CD4-positive, alpha-beta T cell treated with Interleukin-6 at 100 ng/mL for 8 hours (primary cell): Measurements from ENCODE around the gene CKB.
A peak's percentile ranks its signal among the peaks of the same experiment; 100 is the strongest.

Source experiments
- DNase-seq: peaks from one replicate; pipeline ENCODE4 v3.0.0-alpha.2; 2020; ENCODE audit warnings: mixed read lengths, low spot score

The CKB gene

DNA sequence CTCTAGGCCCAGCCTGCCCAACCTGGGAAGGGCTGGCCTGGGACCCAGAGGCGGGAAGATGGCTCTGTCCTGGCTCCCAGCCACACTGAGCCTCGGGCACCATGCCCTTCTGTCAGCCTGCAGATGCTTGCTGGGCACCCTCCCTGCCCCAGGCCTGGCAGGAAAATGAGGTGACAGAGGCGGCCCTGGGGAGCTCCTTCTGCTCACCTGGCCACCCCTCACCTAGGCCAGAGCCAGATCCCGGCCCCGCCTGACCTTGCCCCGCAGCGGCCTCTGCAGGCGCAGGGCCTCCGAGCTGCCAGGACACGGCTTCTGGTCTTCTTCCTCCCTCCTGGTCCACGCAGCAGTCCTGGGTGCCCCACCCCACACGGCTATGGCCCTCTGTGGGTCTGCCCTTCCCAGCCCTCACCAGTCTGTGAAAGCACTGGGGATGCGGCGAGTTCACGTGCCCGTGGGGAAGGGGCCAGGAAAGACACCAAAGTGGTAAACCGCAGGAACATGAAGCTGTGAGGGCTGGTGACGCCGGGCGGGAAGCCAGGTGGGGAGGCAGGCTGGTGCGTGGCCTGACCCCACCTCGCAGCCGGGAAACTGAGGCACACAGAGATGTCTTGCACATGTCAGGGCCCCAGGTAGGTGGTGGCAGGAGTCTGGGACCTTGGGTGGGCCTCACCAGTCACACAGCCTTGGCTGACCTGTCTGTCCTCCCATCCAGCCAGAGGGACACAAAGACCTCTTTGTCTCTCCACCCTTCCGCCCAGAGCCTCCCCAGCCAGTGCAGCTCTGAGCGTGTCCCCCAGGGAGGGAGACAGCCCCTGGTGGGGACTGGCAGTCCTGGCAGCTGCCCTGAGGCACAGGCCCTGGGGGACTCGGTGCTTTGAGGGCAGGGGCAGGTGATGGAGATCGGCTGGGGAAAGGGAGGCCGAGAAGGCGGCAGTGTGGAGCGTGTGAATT lies 27.0 kb upstream of the CKB start:
- DNase-seq: no peak

DNA sequence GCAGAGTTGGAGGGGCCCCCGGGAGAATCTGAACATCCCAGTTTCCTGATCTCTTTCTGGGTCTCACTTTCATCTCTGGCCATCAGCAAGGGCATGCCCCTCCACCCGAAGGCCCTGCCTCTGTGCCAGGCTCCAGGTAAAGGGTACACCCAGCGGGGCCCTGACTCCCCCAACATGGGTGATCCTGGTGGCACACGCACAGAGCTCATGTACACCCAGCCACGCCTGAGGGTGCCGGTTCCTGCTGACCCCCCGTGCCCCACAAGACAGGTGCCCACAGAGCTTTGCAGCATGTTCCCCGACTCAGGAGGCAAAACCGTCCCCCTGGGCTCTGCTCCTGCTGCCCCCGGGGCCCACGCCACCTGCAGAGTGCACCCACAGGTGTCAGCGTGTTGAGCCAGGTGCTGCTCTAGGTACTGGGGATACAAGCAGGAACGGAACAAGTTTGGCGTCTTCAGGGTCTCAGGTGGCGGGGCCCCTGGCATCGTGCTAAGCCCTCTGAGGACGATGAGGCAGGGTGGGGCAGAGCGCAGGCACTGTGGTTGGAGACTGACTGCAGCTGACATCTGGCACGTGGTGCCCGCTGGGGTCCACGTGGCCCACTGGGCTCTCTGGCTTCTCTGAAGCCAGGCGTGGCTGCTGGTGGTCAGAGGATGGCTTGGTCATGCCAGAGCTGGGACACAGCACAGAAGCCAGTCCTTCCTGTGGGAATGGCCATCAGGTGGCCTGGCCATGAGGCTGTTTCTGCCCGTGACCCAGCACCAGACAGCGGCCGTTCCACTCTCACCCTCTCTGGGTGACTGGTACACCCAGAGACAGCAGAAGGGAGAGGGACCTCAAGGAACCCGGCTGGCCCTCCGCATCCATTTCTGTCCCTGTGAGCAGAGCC lies 26.1 kb upstream of the CKB start:
- DNase-seq: no peak

GRCh38 chr14:103547941-103548462 lies 25.4 kb upstream of the CKB start:
- DNase-seq: no peak

DNA sequence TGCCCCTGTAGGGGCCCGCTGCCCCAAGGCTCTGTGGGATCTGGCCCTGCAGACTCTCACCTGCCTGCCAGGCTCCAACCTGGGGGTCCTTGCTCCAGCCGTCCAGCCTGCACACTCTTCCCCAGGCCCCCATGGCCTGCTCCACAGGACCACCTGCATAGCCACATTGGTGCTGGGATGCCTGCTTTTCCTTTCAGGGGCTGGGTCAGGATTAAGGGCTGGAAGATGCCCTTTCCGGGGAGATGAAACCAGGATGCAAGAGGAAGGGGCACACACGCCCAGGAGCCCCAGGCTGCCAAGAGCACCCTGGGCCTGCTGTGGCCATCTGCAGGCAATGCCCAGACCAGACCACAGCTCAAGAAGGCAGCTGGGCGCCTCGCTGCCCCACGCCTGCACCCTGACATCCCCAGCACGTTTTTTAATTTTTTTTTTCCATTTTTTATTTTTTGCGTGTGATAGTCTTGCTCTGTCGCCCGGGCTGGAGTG lies 24.9 kb upstream of the CKB start:
- no peak for DNase-seq

DNA sequence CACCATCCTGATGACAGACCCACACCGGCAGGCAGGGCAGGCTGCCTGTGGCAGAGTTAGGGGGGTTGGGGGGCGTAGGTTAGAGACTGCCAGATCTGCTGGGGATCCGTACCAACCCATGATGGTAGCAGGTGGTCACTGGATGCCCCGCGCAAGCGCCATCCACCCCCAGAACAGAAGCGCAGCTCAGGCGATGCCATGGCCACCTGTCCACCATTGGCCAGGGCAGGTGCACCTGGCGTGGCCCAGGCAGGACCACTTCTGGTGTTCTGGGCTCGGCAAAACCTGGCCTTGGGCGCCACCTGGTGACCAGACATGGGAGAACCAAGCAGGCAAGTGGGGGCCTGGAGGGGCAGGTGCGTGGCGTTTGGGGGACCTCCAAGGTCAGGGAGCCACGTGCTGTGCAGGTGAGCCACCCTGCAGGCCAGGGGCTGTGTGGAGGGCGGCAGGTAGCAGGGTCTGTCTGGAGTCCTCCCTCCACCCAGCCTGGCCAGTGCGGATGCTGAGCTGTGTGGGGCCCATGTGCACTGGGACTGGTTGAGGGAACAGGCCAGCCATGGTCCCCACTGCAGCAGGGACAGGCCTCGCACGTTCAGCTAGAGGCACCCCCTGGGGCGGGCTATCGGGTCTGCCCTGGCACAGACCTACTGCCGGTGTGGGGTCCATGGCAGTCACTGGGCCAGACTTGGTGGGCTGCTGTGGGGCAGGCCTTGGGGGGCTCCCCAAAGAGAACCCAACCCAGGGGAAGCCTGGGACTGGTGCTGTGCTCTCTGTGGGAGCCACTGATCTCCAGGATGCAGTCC lies 24.2 kb upstream of the CKB start:
- DNase-seq: peak; percentile 70

DNA sequence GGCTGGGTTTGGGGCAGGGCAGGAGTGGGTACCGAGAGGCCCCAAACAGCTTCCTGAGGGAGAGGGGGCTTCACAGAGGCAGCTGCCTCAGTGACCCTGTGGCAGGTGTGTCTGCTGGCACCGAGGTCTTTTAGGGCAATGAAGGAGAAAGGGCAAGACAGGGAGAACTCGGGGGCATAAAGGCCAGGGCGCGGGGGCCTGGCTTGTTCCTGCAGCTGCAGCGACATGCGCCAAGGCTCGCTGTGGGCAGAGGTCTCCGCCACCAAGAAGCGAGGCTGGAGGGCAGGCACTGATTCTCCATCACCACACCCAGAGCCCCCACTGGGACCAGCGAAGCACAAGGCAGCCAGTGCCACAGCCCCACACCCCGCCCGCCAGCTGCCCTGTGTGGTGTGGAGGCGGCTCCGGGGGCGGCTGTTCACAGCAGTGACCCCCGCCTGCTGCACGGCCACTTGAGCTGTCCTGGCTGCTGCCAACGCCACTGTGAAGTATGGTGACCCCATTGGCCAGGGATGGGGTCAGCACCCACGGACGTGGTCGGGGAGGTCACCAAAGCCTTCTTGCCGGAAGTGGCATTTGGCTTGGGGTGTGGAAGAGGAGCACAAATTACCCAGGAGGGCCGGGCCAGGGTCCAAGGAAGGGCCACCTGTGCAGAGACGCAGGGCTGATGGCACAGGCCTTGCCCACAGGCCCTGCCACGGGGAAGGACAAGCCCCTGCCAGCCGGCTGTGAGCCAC lies 23.5 kb upstream of the CKB start:
- DNase-seq: no peak

GRCh38 chr14:103545219-103545914 lies 22.7 kb upstream of the CKB start:
- no peak for DNase-seq

DNA sequence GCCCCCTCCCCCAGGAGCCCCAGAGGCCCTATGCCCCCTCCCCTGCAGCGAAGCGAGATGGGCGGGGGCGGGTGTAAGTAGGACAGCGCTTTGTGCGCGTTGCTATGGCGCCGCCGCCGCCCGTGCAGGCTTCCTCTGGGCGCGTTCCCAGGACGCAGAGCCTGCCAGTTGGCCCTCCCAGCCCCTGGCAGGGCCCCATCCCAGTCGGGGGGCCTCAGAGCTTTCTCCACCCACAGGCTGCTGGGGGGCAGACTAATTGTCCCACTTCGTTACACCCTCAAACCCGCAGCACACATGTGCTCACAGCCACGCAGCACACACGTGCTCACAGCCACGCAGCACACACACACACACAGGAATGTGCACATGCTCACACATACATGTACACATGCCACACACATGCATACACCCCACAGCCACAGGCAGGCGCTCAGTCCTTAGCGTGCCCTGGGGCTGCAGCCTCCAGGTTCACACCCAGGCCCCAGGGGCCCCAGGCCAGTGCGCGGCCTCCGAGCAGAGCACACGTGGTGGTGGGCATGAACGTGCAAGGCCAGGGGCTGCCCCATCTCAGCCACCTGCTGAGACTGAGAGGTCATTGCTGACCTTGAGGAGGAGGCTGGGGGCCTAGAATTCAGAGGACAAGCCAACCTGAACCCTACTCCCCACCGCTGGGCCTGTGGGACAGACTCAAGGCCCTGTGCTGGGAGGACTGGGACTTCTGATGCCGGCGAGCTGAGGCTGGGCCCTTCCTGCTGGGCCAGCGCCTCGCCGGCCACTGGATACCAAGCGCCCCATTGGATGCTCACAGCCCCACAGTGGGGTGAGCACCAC lies 22.0 kb upstream of the CKB start:
- no peak for DNase-seq

GRCh38 chr14:103543721-103544387 lies 21.2 kb upstream of the CKB start:
- no peak for DNase-seq

DNA sequence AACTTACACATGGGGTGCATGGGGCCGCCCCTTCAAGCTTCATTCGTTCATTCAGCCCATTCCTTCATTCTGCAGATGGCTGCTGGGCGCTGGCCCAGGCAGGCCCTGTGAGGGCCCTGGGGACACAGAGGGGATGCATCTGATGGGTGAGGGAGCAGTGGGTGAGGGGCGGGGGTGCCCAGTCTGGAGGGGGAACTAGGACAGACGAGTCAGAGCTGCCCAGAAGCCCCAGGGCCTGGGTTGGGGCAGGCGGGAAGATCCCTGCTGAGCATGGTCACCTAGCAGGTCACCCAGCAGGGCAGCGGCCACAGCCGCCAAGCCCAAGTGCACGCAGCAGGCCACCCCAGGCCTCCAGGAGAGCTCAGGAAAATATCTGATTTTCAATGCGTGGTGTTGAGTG lies 20.5 kb upstream of the CKB start:
- DNase-seq: no peak

- no peak for DNase-seq
Measured at GRCh38 chr14:103542605-103543088, 20.0 kb upstream of the CKB start.

DNA sequence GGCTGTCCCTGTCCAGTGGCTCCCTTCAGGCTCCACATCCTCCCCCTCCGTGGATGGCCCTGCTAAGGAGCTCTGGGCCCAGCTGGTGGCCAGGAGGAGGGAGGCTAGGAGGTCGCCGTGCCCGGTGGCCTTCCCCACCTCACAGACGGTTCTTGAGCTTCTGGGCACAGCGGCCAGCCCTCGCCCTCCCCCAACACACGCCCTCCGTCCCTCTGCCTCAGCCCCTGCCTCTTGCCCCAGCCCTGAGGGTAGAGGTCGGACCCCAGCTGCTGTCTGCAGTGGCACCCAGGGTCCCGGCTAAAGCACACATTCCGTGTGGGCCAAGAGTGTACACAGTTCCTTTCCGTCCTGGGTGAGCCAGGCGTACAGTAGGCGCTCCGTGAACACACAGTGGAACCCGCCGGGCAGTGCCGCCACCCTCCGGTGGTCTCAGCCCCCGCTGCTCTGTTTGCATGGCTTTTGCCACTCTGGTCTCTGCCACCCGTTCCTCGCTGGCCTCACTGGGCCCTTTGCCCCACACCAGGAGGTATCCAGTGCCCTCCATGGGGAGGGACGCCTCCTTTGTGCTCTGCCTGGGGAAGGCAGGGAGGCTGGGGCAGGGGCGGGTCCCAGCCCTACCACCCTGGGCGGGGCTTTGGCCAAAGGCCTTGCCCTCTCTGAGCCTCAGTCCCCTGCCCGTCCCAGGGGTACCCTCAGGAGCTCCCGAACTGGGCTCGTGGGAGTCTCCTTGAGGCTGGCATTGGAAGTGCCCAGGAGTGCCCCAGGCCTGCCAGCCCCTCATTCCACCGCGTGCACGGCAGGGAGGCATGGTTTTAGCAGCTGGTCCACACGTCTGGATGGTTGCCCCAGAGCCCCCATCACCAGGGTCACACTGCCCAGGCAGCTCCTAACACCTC lies 19.3 kb upstream of the CKB start:
- DNase-seq: no peak

DNA sequence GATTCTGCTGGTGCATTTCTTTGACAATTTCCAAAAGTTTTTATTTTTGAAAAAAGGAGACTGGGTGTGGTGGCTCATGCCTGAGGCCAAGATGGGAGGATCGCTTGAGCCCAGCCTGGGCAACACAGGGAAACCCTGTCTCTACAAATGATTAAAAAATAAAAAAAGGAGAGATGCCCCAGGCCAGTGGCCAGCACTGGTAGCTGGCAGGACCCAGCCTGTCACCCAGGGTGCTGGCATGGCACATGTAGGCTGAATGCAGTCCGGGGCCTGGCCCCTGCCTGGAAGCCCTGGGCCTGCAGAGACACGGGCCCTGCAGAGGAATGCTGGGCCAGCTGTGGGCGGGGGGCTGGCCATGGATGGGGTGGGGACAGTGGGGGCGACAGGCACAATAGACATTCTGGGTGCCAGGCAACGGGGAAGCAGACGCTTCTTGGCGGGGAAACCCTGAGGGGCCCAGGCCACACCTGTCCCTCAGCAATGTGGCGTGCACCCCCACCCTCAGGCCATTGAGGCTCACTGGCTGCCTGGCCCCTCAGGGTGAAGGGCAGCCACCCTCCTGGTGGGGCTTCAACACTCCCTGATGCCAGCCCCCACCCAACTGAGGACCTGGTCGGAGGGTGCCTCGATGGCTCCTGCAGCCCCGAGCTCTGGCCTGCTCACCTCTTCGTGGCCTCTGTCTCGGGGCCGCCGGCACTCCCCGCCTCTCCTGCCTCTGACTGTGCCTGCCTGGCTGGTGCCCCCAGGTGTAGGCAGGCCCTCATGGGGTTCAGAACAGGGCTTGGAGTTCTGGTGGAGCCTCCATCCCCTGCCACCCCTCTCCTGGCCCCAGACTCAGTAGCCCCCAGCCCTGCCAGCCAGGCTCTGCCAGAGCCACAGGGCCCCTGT lies 18.4 kb upstream of the CKB start:
- DNase-seq: no peak

GRCh38 chr14:103539056-103539825 lies 16.6 kb upstream of the CKB start:
- no peak for DNase-seq

DNA sequence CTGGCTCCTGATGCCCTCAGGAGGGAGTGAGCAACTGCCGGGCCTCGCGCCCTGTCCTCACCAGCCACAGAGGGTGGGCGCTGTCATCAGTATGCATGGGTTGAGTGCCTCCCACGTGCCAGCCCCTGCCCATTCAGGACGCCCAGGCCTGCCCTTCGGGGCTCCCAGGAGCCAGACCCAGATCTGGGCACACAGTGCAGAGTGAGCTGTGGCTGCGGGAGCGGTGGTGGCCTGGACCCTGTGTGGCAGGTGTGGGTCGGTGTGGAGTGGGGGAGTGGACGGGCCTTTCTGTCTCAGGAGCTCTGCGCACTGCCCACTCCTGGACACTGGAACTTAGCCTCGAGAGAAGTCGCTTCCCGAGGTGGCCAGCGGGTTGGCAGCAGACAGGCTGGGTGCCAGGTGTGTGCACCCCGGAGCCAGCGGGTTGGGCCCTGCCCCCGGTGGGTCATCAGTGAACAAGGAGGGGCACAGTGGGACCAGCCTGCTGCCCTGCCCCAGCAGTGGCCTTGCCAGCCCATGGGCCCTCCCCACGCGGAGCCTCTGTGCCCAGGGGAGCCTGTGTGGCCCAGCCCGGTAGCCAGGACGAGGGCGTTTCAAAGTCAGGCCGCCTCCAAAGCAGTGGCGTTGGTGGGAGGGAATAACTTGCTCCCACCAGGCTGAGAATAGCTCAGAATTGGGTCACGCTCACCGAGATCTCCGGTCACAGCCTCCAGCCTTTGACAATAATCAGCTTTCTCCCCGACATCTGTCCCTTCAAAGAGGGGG lies 15.8 kb upstream of the CKB start:
- no peak for DNase-seq
